ENCODE data around the gene RPLP2.

Gene RPLP2

DNA sequence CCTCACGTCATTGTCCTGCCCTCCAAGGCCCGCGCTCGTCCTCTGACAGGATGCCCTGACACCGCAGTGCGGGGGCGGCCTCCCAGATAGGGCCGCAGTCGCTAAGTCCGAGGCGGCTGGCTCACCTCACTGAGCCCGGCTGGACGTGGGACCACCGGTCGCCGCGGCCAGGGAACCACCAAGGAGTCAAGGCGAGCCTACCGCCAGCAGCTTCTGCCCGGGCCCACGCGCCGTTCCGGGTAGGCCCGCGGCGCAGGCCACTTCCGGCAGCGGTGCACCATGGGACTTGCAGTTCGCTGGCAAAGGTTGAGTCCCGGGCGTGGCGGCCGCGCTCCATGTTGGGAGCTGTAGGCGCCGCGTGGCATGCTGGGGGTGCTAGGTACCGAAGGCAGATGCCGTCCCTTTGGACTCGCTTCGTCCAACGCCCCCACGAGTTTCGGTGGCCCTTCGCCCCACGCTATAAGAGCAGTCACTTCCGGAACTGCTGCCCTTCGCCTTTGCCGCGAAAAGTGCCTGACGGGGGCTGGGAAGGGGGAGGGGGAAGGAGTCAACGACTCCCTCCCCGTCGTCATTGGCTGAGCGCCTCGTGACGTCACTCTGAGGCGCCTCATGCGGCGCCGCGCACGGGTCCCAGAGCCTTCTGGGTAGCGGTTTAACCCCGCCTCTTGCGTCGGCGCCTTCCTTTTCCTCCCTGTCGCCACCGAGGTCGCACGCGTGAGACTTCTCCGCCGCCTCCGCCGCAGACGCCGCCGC is at the start of gene RPLP2:
RPLP2 (plus strand) TSS at position 681 of the 753 bp plus-strand sequence. CDS start 268 bp downstream, outside the sequence.
- peak; percentile 94 for DNase-seq (ENCODE audit: low read depth, low spot score)

DNA sequence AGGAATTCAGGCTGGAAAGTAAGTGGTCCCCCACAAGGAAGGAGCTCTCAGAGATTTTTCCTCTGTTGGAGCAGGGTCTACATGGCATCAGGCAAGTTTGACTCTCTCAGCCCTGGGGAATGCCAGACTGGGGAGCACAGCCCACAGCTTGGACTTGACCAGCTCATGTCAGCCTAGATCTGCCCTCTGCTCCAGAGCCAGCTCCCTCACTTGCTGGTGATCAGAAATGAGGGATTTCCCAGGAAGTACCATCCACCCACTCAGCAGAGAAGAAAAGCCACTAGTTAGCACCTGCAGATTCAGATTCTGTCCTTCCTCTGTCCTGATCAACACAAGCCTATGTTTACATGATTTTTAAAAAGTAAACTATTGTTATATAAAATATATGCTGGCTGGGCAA is 49.5 kb upstream of the RPLP2 start:
- no peak for DNase-seq (ENCODE audit: low read depth, low spot score)

DNA sequence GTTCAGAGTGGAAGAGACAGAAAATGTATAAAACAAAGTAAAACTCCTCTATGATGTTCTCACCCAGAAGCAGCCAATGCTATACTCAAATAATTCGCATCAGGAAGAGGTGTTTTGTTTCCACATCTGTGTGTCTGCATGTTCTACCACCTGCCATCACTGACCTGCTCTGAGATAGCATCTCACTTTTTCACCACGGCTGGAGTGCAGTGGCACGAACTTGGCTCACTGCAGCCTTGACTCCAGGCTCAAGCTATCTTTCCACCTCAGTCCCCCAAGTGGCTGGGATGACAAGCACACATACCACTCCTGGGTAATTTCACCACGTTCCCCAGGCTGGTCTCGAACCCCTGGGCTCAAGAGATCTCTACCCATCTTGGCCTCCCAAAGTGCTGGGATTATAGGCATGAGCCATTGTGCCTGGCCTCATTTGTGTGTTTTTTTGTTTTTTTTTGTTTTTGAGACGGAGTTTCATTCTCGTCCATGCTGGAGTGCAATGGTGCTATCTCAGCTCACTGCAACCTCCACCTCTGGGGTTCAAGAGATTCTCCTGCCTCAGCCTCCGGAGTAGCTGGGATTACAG is 48.1 kb upstream of the RPLP2 start:
- no peak for DNase-seq (ENCODE audit: low read depth, low spot score)

DNA sequence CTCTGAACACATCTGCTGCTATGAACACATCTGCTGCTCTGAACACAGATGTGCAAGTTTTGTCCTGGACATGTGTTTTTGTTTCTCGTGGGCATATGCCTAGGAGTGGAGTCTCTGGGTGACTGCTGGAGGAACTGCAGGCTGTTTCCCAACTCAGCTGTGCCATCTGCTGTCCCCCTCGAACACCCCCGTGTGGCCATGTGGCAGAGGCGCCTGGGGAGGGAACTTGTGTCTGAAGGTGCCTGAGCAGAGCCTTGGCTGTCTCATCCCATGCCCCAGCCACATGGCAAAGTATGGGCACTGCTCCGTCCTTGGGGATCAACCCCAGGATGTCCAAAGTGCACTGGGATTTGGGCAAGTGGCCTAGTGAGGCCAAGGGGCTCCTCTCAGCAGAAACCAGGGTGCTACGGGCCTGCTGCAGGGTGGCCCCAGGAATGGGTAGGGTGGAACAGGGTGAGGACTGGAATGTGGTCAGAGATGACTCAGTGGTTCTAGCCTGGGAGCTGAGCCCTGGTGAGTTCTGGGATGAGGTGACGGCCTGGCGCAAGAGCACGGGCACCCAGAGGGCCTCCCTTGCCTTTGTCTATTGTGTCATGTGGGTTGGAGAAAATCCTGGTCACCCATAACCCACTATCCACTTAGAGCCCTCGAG is 47.2 kb upstream of the RPLP2 start:
- DNase-seq (ENCODE audit: low read depth, low spot score) = no peak

DNA sequence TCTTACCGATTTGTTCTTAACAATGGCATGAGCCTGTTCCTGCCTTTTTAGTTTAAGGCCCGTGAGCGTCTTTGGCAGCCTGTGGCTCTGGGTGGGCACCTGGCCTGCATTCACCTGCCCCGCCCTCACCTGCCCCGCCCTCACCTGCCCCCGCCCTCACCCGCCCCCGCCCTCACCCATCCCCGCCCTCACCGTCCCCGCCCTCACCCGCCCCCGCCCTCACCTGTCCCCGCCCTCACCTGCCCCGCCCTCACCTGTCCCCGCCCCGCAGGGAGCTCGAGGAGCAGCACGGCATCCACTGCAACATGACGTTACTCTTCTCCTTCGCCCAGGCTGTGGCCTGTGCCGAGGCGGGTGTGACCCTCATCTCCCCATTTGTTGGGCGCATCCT is 46.7 kb upstream of the RPLP2 start:
- DNase-seq (ENCODE audit: low read depth, low spot score) = no peak

DNA sequence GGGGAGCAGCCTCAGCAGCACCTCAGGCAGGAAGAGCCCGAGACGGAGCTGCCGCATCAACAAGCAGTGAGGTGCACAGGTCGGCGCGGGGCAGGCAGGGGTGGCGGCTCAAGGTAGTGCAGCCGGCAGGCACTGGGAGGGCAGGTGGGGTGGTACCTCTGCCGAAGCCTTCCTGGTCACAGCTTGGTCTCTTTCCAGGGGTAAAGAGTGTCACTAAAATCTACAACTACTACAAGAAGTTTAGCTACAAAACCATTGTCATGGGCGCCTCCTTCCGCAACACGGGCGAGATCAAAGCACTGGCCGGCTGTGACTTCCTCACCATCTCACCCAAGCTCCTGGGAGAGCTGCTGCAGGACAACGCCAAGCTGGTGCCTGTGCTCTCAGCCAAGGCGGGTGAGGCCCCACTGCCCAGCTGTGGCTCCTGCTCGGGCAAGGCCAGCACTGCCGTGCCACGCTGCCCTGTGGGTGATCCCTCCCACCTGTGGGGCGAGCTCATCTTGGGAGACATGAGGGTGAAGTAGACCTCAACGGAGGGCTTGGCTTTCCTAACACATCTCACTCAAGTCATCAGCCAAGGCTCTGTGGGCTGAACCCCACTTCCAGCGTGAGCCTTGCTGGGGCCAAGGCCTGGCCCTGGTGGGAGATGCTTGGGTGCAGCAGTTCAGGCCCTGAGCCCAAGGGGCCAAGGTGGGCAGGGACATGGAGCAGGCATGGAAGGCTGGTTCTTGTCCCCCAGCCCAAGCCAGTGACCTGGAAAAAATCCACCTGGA is 46.0 kb upstream of the RPLP2 start:
- DNase-seq (ENCODE audit: low read depth, low spot score) = no peak

DNA sequence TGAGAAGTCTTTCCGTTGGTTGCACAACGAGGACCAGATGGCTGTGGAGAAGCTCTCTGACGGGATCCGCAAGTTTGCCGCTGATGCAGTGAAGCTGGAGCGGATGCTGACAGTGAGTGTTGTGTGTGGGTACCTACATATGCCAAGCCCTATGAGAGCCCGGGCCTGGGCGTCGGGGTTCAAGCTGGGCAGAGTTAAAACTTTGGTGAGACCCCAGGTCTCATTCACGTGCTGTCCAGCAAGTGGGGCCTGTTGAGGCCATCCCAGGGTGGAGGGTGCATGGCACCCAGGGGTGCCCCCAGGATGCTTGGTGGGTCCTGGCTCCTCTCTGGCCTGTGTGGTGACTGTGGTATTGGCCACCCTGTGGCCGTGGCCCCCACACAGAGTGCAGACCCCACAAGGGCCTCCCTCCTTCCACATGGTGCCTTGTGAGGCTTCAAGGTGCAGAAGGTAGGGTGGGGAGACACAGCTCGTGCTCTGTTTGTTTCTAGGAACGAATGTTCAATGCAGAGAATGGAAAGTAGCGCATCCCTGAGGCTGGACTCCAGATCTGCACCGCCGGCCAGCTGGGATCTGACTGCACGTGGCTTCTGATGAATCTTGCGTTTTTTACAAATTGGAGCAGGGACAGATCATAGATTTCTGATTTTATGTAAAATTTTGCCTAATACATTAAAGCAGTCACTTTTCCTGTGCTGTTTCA is 45.3 kb upstream of the RPLP2 start:
- no peak for DNase-seq (ENCODE audit: low read depth, low spot score)

DNA sequence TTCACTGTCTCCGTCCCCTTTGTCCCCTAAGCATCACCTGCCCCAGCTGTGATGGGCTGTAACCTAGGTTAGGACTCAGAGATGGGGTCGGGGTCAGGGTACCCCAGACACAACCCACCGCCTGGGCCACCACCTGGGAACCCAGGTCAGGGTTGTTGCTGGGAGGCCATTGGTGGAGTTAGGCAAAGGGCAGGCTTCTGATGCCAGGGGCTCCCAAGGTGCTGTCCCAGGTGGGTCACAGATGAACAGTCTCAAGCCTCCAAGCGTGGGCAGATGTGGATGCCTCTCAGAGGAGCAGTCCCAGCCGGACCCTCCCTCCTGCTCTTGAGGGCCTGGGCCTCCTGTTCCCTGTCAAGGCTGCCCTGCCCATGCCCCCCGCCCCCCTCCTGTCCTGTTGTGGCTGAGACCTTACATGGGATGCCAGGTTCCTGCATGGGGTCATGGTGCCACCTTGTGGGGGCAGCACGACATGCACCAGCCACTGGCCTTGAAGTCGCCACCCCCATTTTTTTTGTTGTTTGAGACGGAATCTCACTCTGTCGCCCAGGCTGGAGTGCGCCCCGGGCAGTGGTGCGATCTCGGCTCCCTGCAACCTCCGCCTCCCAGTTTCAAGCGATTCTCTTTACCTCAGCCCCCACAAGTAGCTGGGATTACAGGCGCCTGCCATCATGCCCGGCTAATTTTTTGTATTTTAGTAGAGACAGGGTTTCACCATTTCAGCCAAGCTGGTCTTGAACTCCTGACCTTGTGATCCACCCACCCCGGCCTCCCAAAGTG is 44.6 kb upstream of the RPLP2 start:
- no peak for DNase-seq (ENCODE audit: low read depth, low spot score)

DNA sequence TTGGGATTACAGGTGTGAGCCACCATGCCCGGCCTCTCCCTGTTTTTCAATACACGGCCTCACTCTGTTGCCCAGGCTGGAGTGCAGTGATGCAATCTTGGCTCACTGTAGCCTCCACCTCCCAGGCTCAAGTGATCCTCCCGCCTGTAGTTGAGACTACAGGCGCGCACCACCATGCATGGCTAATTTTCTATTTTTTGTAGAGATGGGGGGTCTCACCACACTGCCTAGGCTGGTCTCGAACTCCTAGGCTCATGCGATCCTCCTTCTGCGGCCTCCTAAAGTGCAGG is 44.0 kb upstream of the RPLP2 start:
- no peak for DNase-seq (ENCODE audit: low read depth, low spot score)

DNA sequence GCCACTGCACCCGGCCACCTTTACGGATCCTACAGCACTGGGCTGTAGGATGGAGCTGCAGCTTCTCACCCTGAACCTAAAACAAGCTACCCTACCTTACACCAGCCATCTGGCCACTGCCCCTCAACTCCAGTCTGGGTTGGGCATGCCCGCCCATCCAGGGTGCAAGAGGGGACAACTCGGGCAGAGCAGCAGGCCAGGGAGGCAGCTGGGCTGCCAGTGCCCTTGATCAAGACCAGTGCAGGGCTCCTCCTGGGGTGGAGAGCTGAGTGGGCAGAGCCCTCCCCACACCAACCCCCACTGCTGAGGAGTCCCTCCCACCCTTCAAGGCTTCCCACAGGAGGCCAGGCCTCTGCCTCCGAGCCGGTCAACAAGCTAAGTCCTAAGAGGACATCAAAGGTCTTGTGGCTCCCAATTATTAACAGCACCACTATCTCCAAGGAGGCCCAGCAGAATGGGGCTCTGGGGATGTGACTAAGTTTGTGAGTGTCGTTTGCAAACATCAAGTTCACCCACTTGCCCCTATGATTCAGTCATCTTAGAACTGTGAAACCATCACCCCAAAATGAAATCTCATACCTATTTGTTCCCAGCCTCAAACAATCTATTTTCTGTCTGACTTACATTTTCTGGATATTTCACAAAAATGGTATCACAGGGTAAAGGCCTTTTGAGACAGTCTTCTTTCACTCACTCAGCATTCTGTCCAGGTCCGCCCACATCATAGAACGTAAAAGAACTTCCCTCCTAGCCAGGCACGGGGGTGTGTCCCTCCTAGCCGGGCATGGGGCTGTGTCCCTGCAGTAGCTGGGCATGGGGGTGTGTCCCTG is 43.4 kb upstream of the RPLP2 start:
- DNase-seq (ENCODE audit: low read depth, low spot score) = no peak

DNA sequence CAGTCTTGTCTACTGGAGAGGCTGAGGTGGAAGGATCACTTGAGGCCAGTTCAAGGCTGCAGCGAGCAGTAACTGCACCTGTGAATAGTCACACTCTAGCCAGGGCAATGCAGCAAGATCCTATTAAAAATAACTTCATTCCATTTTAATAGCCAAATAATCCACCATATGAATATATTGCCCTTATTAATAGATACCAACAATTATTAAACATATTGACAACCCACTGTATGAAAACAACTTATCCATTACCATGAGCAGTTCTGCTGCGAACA is 42.9 kb upstream of the RPLP2 start:
- DNase-seq (ENCODE audit: low read depth, low spot score) = no peak

DNA sequence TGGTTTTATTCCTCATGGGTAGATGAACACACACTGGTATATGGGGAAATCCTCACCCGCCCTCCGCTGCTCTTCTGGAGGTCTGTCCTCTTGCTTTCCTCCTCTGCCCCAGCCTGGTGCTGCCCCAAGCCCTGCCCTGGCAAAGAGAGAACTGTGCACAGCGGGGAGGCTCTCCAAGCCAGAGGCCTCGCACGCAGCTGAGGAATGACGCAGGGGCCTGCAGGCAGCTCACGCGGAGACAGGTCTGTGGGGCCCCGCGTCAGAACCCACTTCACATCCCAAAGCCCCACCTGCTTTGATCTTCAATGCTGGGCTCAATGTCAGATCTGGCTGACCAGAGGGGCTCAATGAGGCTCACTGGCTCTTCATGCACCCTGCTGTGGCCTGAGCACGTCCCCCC is 42.5 kb upstream of the RPLP2 start:
- no peak for DNase-seq (ENCODE audit: low read depth, low spot score)

DNA sequence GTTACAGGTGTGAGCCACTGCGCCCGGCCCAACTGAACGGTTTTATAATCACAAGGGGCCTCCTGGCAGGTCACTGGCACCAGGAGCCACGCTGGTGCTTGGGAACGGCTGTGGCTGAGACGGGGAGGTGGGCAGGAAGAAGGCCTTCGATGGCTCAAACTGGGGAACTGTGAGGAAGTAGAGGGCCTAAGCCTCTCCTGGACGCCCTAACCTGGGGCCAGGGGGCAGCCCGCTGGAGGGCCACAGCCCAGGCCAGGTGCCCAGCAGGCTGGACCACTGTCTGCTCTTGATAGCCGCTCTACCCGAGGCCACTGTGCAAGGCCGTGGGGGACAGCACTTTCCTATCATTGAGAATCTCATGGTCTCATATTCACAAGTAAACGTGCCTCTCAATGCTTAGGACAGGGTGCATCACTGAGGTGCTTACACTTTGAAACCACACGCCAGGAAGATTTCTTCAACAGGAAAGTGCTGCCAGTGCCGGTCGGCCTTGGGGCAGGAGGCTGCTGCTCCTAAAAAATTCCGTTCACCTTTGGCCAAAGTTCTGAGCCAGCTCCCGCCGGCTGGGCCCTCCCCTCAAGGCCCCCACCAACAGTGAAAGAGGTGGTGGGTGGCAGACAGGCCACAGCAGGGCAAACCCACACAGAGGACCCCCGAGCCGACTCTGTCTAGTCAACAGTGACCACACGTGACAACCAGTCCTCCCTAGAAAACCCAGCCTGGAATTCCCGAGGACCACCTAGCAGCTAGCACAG is 39.7 kb upstream of the RPLP2 start:
- no peak for DNase-seq (ENCODE audit: low read depth, low spot score)

DNA sequence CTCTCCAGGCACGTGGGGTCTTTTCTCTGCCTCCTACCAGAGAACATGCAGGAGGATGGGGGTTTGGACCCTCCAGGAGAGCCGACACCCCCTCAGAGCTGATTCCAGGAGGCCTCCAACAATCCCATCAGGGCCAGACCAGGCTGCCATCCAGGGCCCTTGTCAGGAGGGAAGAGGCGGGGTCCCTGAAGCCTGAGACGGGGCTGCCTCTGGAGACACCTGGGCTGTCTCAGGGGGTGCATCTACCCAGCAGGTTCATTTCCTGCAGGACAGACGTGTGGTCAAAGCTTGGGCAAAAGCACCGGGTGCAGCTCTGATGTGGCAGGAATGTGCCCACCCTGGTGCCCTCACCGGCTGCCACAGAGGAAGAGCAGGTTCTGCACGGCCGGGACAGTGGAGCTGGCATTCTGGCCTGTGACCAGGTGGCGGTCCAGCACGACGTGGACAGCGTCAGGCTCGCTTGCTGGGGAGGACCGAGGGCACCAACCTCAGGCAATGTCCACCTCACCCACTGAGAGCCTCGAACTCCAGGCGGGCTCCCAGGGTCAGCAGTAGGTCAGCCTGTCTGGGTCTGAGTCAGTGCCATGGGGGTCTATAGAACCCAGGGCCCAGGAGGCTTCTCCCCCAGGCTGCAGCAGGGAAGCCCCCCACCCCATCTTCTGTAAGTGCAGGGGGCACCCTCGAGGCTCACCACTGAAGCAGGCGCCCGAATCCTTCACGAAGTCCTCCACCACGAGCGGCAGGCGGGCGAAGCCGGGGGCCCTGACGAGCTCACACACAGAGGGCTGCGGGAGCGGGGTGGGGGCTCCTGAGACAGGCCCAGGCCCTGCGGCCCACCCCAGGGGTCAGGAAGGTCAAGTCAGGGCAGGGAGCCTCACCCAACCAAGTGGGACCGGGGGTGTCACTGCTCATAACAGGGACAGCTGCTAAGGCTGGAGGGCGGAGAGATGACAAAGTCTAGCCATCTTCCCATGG is 38.8 kb upstream of the RPLP2 start:
- DNase-seq (ENCODE audit: low read depth, low spot score) = no peak

DNA sequence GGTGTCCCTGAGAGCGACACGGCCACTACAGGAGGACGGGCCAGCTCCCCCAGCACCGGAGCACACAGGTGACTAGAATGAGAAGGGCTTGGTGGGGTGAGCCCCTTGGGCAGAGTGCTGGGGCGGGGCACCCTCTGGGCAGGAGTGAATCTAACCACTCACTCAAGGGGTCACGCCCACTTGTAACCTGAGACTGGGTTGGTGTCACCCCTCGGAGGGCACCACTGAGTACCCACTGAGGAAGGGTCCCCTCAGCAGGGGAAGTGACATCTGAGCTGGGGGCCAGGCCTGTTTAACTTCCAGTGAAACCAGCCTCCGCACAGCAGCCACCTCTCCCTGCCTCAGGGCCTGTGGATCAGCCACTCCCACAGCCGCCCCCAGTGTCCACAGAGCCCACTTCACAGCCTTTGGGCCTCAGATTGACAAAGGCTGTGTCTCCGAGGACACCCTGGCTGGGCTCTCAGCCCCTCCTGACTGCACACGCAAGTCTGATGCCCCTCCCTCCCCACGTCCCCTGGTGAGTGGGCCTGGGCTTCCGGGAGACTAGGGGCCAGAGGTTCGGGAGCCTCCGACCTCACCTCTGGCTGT is 38.1 kb upstream of the RPLP2 start:
- no peak for DNase-seq (ENCODE audit: low read depth, low spot score)

DNA sequence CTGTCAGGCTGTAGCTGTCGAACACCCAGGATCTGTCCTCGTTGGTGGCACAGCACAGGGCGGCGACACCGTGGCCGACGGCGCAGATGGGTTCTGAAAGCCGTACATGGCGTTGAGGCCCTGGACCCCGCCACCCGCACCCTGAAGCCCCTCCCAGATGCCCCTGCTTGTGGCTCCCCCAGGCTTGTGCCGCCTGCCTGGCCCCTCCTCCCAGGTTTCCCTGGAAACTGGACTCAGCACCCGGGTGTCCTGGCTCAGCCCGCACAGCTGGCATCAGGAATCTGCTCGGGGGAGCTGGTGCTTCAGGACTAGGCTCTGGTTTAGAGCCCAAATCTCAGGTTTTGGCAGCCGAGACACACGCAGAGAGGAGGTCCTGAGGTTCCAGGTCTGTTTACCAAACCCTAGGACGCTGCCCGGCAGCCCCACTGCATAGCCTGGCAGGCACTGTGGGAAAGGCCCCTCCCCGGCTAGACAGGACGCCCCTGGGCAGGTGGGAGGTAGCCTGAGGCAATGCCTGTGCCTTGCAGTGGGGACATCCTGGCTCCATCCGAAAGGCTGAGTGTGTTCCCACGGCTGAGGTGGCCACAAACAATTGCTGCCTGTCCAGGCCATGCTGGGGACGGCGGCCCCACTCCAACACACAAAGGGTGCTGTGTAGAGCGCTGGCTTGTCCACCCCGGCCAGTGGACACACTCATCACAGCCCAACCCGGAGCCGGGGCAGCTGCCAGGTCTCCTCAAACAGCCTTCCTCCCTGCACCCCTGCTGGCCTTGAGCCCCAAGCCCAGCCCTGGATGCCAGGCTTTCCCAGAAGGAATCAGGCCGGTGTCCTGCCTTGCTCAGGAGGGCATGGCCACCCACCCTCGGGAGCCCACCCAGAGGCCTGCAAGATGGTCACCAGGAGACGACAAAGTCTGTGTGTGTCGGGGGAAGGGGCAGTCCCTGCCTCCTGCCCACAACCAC is 37.1 kb upstream of the RPLP2 start:
- DNase-seq (ENCODE audit: low read depth, low spot score) = no peak

DNA sequence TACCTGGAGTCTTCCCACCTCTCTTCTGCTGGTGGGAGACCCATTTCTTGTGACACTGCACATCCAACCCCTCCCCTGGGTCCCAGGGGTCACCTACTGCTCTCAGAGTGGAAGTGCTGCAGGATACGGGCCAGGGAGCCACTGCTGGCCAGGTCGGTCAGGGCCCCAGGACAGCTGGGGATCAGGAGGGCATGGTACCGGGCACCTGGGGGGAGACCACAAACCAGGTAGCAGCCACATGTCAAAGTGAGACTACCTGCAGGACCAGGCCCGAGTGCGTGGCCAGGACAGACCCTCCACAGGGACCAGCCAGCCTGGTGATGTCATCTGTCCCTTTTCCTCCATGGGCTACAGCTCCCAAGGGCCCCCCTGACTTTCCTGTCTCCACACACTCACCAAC is 36.3 kb upstream of the RPLP2 start:
- DNase-seq (ENCODE audit: low read depth, low spot score) = no peak

Measured in smooth muscle cell of the brain vasculature (primary cell).